Tibial nerve (tissue), 3 donors: ENCODE data around the gene VANGL1.

ENCODE experiments used
- CTCF ChIP-seq, 5 experiments: fragments of 200-600 bp in 3 of 5; fragments of 450-650 bp in 2 of 5; sonication (generic) in 3 of 5; IDR thresholded peaks; one replicate each; pipeline ENCODE4 v1.5.1; 2016 to 2019; ENCODE audit warnings: antibody characterized with exemption in 5 of 5, mild to moderate bottlenecking in 3 of 5, moderate library complexity in 2 of 5
- POLR2A ChIP-seq, 2 donors: fragments of 450-650 bp; IDR thresholded peaks; one replicate each; pipeline ENCODE4 v1.6.1; 2017; ENCODE audit warnings: antibody characterized with exemption in 2 of 2, mild to moderate bottlenecking in 2 of 2, moderate library complexity in 2 of 2

GRCh38 chr1:115643666-115644065 lies 1.9 kb downstream of the VANGL1 start:
- TF ChIP-seq CTCF (IDR thresholded peaks at IDR 0.05) (no peak), POLR2A (IDR thresholded peaks at IDR 0.05) (no peak)
